Adipose tissue (tissue), 3 donors: ENCODE measurements around the gene B3GAT1. TPM values are rescaled to one million over a fixed set of nuclear protein-coding genes. Genes with fewer than 3 reads are reported as not detected.

Source experiments
- H3K27ac ChIP-seq: one replicate; pipeline ENCODE4 v1.5.1; 2013; ENCODE audit warnings: low read depth, low read length
- WGBS, 3 donors: extraction: QIAGEN DNeasy Blood & Tissue Kit; methylation state at CpG; one replicate each; pipeline ENCODE4 v1.1.7; 2013; 5-methylcytosine and 5-hydroxymethylcytosine counted together
- polyA plus RNA-seq, 3 donors: library from polyadenylated mRNA; stranded (reverse); fragments of 200-250 nt; gene quantifications; one replicate each; pipeline ENCODE4 v1.2.3, GENCODE V29; 2013
- donor health status: healthy with polysubstance abuse.
- donor health status: Bipolar disorder and iron deficiency.
- donor health status: healthy.

The B3GAT1 gene
- polyA plus RNA-seq, 3 donors: 0.09 to 1.7 TPM; not detected in 1

GRCh38 chr11:134334796-134335571 lies 77.1 kb downstream of the B3GAT1 start:
- 92 to 94% (median 93%) methylated on average over 10 of the region's 10 CpGs for WGBS, 3 donors
- H3K27ac ChIP-seq: no peak overlapping the region

GRCh38 chr11:134333946-134334345 lies 78.1 kb downstream of the B3GAT1 start:
- no peak overlapping the region for H3K27ac ChIP-seq
- 68 to 78% (median 72%) methylated on average over 3 of the region's 3 CpGs for WGBS, 3 donors

- no peak overlapping the region for H3K27ac ChIP-seq
- WGBS, 3 donors: 79 to 84% (median 81%) methylated on average over 7 of the region's 7 CpGs
Observed at GRCh38 chr11:134333312-134333711, 78.7 kb downstream of the B3GAT1 start.

- no peak overlapping the region for H3K27ac ChIP-seq
- WGBS, 3 donors: 63 to 81% (median 65%) methylated on average over 7 of the region's 7 CpGs
Observed at GRCh38 chr11:134332782-134333181, 79.3 kb downstream of the B3GAT1 start.

- 0 to 2% (median 2%) methylated on average over 31 to 40 of the region's 40 CpGs for WGBS, 3 donors
- H3K27ac ChIP-seq: no peak overlapping the region
Observed at GRCh38 chr11:134332189-134332631, 79.8 kb downstream of the B3GAT1 start.

GRCh38 chr11:134331354-134332188 lies 80.5 kb downstream of the B3GAT1 start, which contains the start of gene GLB1L2:
Gene GLB1L2, plus strand, starts transcription at chr11:134331988. Its CDS starts 74 bp downstream, at chr11:134332062.
- 0 to 2% (median 1%) methylated on average over 61 to 79 of the region's 80 CpGs for WGBS, 3 donors
- no peak within 1 kb of the TSS for H3K27ac ChIP-seq

- no peak overlapping the region for H3K27ac ChIP-seq
Observed at GRCh38 chr11:134330611-134331353, 81.3 kb downstream of the B3GAT1 start.

More at GRCh38 chr11:134330611-134331353, 81.3 kb downstream of the B3GAT1 start:
- WGBS, 3 donors: 30 to 36% (median 32%) methylated on average over 22 of the region's 22 CpGs

Other genes with a start within 250 kb of the B3GAT1 start
- gene NCAPD3, start 188.3 kb downstream of the B3GAT1 start, polyA plus RNA-seq: 10 to 100 TPM in 1 of 3 donors, 1 to 10 TPM in 2; 5.1 to 14.3 (median 6.7) TPM
- 10 to 100 TPM; 19.8 to 24.4 (median 20.8) TPM for gene VPS26B, start 187.6 kb downstream of the B3GAT1 start, polyA plus RNA-seq
- 10 to 100 TPM; 26.6 to 64.8 (median 63.5) TPM for gene THYN1, start 158.9 kb downstream of the B3GAT1 start, polyA plus RNA-seq
- gene ACAD8, start 158.7 kb downstream of the B3GAT1 start, polyA plus RNA-seq: 10 to 100 TPM; 15.7 to 28.3 (median 24.2) TPM
- under 1 TPM in 1 of 3 donors, not detected in 2; 0.03 TPM for gene GLB1L3, start 135.9 kb downstream of the B3GAT1 start, polyA plus RNA-seq
- 1 to 10 TPM in 2 of 3 donors, under 1 TPM in 1; 0.79 to 5.2 (median 1.3) TPM for gene GLB1L2, start 80.3 kb downstream of the B3GAT1 start, polyA plus RNA-seq